HCT116 (cell line): Measurements from ENCODE around the gene FGF14. TPM values are rescaled to one million over a fixed set of nuclear protein-coding genes. Genes with fewer than 3 reads are reported as not detected.

Experiments
- ATAC-seq: fragments of 200-7000 bp; cut with Tn5 transposase; 2 replicates; pipeline ENCODE4 v1.9.1; 2020; ENCODE audit warnings: mild to moderate bottlenecking, moderate library complexity
- BruUV-seq: library from RNA; stranded (reverse); fragments of 400-500 nt; replicated peaks from 2 replicates; lab custom pipeline; 2021; lab: Mats Ljungman, UMichigan
- CTCF ChIA-PET: fragments of 300-600 bp; sonication (Branson Sonifier 250); formaldehyde crosslinking; loops from one replicate; lab custom pipeline; 2021; ENCODE audit warnings: antibody characterized with exemption; lab: Charles Lee
- POLR2A ChIA-PET: fragments of 300-600, 350-600 bp; sonication (Branson Sonifier 250); formaldehyde crosslinking; loops from one replicate; lab custom pipeline; 2021; ENCODE audit warnings: antibody characterized with exemption; lab: Charles Lee
- RAD21 ChIA-PET, 2 experiments: fragments of 300-600 bp; sonication (Branson Sonifier 250); formaldehyde crosslinking; loops; one replicate each; lab custom pipeline; 2023; ENCODE audit warnings: low total read pairs in 2 of 2; ENCODE audit not compliant: uncharacterized antibody in 2 of 2, unreplicated experiment in 2 of 2, low non-redundant PET in 1 of 2; lab: Charles Lee
- DNase-seq: peaks from one replicate; pipeline ENCODE4 v3.0.0-alpha.2; 2010; ENCODE audit warnings: low read depth, low spot score
- H2AFZ ChIP-seq: fragments of 200-600 bp; shearing (Covaris generic), sonication (generic); 2 replicates; pipeline ENCODE4 v1.6.1; 2017; ENCODE audit warnings: low read depth, mixed run types, mixed read lengths, antibody characterized with exemption, low read length; ENCODE audit not compliant: poor library complexity, severe bottlenecking
- H3K27ac ChIP-seq: 2 replicates; pipeline ENCODE4 v1.5.1; 2012; ENCODE audit warnings: low read depth, low read length
- H3K27me3 ChIP-seq: fragments of 200-600 bp; sonication (generic); 2 replicates; pipeline ENCODE4 v1.6.1; 2016; ENCODE audit warnings: mixed run types, low read length, mixed read lengths; ENCODE audit not compliant: insufficient read depth
- H3K36me3 ChIP-seq, 2 experiments: fragments of 200-500 bp in 1 of 2; fragments of 200-600 bp in 1 of 2; sonication (Bioruptor generic) in 1 of 2; sonication (generic) in 1 of 2; 2 replicates each; pipeline versions ENCODE4 v1.5.1 to v1.6.1; 2014 to 2016; ENCODE audit warnings: low read length in 2 of 2, inconsistent platforms in 1 of 2, mixed read lengths in 1 of 2, mixed run types in 1 of 2; ENCODE audit not compliant: insufficient read depth in 2 of 2, control insufficient read depth in 1 of 2
- H3K4me1 ChIP-seq, 2 experiments: fragments of 200-600 bp in 1 of 2; sonication (generic) in 1 of 2; 2 replicates each; pipeline versions ENCODE4 v1.5.1 to v1.6.1; 2012 to 2017; ENCODE audit warnings: low read length in 2 of 2, inconsistent platforms in 1 of 2, mild to moderate bottlenecking in 1 of 2, mixed read lengths in 1 of 2, mixed run types in 1 of 2, moderate library complexity in 1 of 2; ENCODE audit not compliant: insufficient read depth in 2 of 2, control insufficient read depth in 1 of 2
- H3K4me2 ChIP-seq: fragments of 200-600 bp; sonication (generic); 2 replicates; pipeline ENCODE4 v1.6.1; 2017; ENCODE audit warnings: mixed run types, low read length, mixed read lengths
- H3K4me3 ChIP-seq, 2 experiments: fragments of 200-600 bp in 1 of 2; sonication (generic) in 1 of 2; replicated peaks in 1 of 2; 2 replicates each; pipeline ENCODE4 v1.5.1; 2011 to 2016; ENCODE audit warnings: low read length in 2 of 2, control low read depth in 1 of 2, low read depth in 1 of 2, mild to moderate bottlenecking in 1 of 2, mixed read lengths in 1 of 2, mixed run types in 1 of 2
- H3K79me2 ChIP-seq: fragments of 200-600 bp; sonication (generic); 2 replicates; pipeline ENCODE4 v1.6.1; 2017; ENCODE audit warnings: mild to moderate bottlenecking, mixed run types, low read length, moderate library complexity, mixed read lengths; ENCODE audit not compliant: insufficient read depth
- H3K9ac ChIP-seq: fragments of 200-600 bp; sonication (generic); 2 replicates; pipeline ENCODE4 v1.6.1; 2016; ENCODE audit warnings: low read length, mixed read lengths
- H3K9me2 ChIP-seq: fragments of 200-600 bp; sonication (generic), shearing (Covaris generic); 2 replicates; pipeline ENCODE4 v1.6.1; 2017; ENCODE audit warnings: mixed run types, mild to moderate bottlenecking, moderate library complexity; ENCODE audit not compliant: insufficient read depth
- H3K9me3 ChIP-seq, 2 experiments: fragments of 200-500 bp in 1 of 2; fragments of 200-600 bp in 1 of 2; sonication (Bioruptor generic) in 1 of 2; sonication (generic) in 1 of 2; 2 replicates each; pipeline ENCODE4 v1.6.1; 2014 to 2017; ENCODE audit warnings: low read length in 2 of 2, mixed read lengths in 2 of 2, inconsistent platforms in 1 of 2, low read depth in 1 of 2, mild to moderate bottlenecking in 1 of 2, mixed run types in 1 of 2, moderate library complexity in 1 of 2; ENCODE audit not compliant: control insufficient read depth in 1 of 2, insufficient read depth in 1 of 2
- H4K20me1 ChIP-seq: fragments of 200-600 bp; sonication (generic), shearing (Covaris generic); 2 replicates; pipeline ENCODE4 v1.6.1; 2017; ENCODE audit warnings: mixed run types, mild to moderate bottlenecking, moderate library complexity; ENCODE audit not compliant: insufficient read depth
- CBX3 ChIP-seq: IDR thresholded peaks from 2 replicates; pipeline ENCODE4 v1.6.1; 2012; ENCODE audit warnings: low read depth
- CEBPB ChIP-seq: IDR thresholded peaks from 2 replicates; pipeline ENCODE4 v1.6.1; 2012; ENCODE audit warnings: low read depth
- CTCF ChIP-seq, 3 experiments: fragments of 200-600 bp in 1 of 3; sonication (generic) in 1 of 3; IDR thresholded peaks in 2 of 3; conservative IDR thresholded peaks in 1 of 3; 2 replicates each; pipeline ENCODE4 v1.5.1; 2012 to 2017; ENCODE audit warnings: low read depth in 2 of 3, low read length in 2 of 3, antibody characterized with exemption in 1 of 3, borderline replicate concordance in 1 of 3, control low read depth in 1 of 3, mild to moderate bottlenecking in 1 of 3, mixed read lengths in 1 of 3, mixed run types in 1 of 3, moderate library complexity in 1 of 3; ENCODE audit not compliant: insufficient read depth in 1 of 3
- EGR1 ChIP-seq: IDR thresholded peaks from 2 replicates; pipeline ENCODE4 v1.6.1; 2012; ENCODE audit warnings: low read depth
- ELF1 ChIP-seq: IDR thresholded peaks from 2 replicates; pipeline ENCODE4 v1.6.1; 2012; ENCODE audit warnings: low read depth, borderline replicate concordance
- EZH2 ChIP-seq: fragments of 200-600 bp; sonication (generic); IDR thresholded peaks from 2 replicates; pipeline ENCODE4 v1.6.1; 2017; ENCODE audit warnings: antibody characterized with exemption, mixed run types
- FOSL1 ChIP-seq: IDR thresholded peaks from 2 replicates; pipeline ENCODE4 v1.6.1; 2012; ENCODE audit warnings: low read depth
- JUND ChIP-seq: IDR thresholded peaks from 2 replicates; pipeline ENCODE4 v1.6.1; 2012
- MAX ChIP-seq: IDR thresholded peaks from 2 replicates; pipeline ENCODE4 v1.6.1; 2012
- POLR2A ChIP-seq: IDR thresholded peaks from 2 replicates; pipeline ENCODE4 v1.7.0; 2011; ENCODE audit warnings: borderline replicate concordance; ENCODE audit not compliant: insufficient read depth, insufficient read length; ENCODE audit errors: extremely low read depth
- RAD21 ChIP-seq: IDR thresholded peaks from 2 replicates; pipeline ENCODE4 v1.6.1; 2012; ENCODE audit warnings: low read depth, mild to moderate bottlenecking
- REST ChIP-seq: IDR thresholded peaks from 2 replicates; pipeline ENCODE4 v1.6.1; 2012; ENCODE audit warnings: low read depth
- SIN3A ChIP-seq: IDR thresholded peaks from 2 replicates; pipeline ENCODE4 v1.6.1; 2012; ENCODE audit warnings: low read depth
- SRF ChIP-seq: IDR thresholded peaks from 2 replicates; pipeline ENCODE4 v1.6.1; 2012; ENCODE audit warnings: low read depth
- TCF7L2 ChIP-seq: IDR thresholded peaks from 2 replicates; pipeline ENCODE4 v1.7.0; 2011; ENCODE audit warnings: borderline replicate concordance, inconsistent platforms; ENCODE audit not compliant: insufficient read depth, insufficient read length; ENCODE audit errors: extremely low read depth
- ZBTB33 ChIP-seq: IDR thresholded peaks from 2 replicates; pipeline ENCODE4 v1.6.1; 2011; ENCODE audit warnings: mild to moderate bottlenecking, low read length, moderate library complexity; ENCODE audit not compliant: insufficient replicate concordance; ENCODE audit errors: extremely low read depth
- ZNF274 ChIP-seq: fragments of 200-500 bp; sonication (Bioruptor generic); IDR thresholded peaks from 2 replicates; pipeline ENCODE4 v1.6.1; 2014; ENCODE audit warnings: mild to moderate bottlenecking, low read depth, low read length, inconsistent platforms
- intact Hi-C: fragments of 100-400 bp; cut with micrococcal nuclease; formaldehyde crosslinking; loops from 2 replicates; pipeline ENCODE4 v1.10.0; 2022
- total RNA-seq: library from RNA; stranded (reverse); gene quantifications from one replicate; pipeline ENCODE4 v1.2.1, GENCODE V29; 2021; ENCODE audit not compliant: unreplicated experiment

FGF14 gene
- total RNA-seq, 1 experiment from 2014 or later: not detected

- no peaks in the 10 kb centered on the region for H4K20me1 ChIP-seq
- H3K9me2 ChIP-seq: no peaks in the 10 kb centered on the region
- DNase-seq: no peak
- H2AFZ ChIP-seq: no peak overlapping the region
- H3K27ac ChIP-seq: no peak overlapping the region
- no peaks in the 10 kb centered on the region for H3K36me3 ChIP-seq
- H3K9me3 ChIP-seq: peaks cover 0 to 6% of the 10 kb centered on the region in 2 experiments; a peak in 1 of 4 replicates
- no peaks in the 10 kb centered on the region for H3K4me1 ChIP-seq
- intact Hi-C loops: no loop called here
- ATAC-seq: no peak
- H3K79me2 ChIP-seq: no peaks in the 10 kb centered on the region
- no peak overlapping the region for H3K9ac ChIP-seq
- TF ChIP-seq EGR1: no peak
- no peak for TF ChIP-seq RAD21
- no peak for TF ChIP-seq CBX3
- no peak for TF ChIP-seq SIN3A
- TF ChIP-seq SRF: no peak
- no peak for TF ChIP-seq ELF1
- TF ChIP-seq JUND: no peak
- TF ChIP-seq REST: no peak
- TF ChIP-seq CEBPB: no peak
- no peak for TF ChIP-seq TCF7L2
- no peak for TF ChIP-seq POLR2A
- TF ChIP-seq CTCF (IDR thresholded peaks at IDR 0.05 in 2 of 3, conservative IDR thresholded peaks at IDR 0.05 in 1 of 3; ENCODE audit: borderline replicate concordance in 1 of 3, insufficient read depth in 1 of 3, low read depth in 2 of 3, low read length in 2 of 3): no peak
- no peak for TF ChIP-seq ZBTB33
- TF ChIP-seq ZNF274: no peak
- no peak for TF ChIP-seq MAX
- no peak for TF ChIP-seq EZH2
- no peak for TF ChIP-seq FOSL1
- ChIA-PET CTCF (no interaction called here), POLR2A (no interaction called here), RAD21 (no interaction called here)
- H3K4me2 ChIP-seq: no peak overlapping the region
- no peak overlapping the region for H3K4me3 ChIP-seq
- no peaks in the 10 kb centered on the region for H3K27me3 ChIP-seq
- no TSS peak for BruUV-seq
Observed at GRCh38 chr13:102183509-102184182, 218.2 kb downstream of the FGF14 start.
